ENCODE results near the gene PRDX3.

Gene PRDX3

DNA sequence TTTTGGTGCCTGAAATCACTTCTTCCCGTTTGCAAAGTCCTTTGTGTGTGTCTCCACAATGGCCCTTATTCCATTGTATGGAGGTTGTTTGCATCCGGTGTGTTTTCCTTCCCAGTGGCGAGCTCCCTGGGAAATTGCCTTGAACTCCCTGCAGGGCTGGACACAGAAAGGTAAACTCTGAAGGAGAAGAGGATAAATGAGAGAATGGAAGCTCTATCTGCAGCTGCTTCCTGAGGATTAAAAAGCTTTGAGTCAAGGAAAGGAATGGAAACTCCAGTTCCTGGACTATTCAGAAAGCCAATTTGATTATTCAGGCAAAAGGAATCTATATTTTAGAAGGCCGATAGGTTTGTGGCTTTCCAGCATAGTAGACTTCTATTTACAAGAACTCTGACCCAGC, 24.4 kb upstream of the PRDX3 start:
- no peak for DNase-seq
- H3K36me3 ChIP-seq, result no peaks in the 10 kb centered on the region
- H3K27me3 ChIP-seq, result peaks cover 6% of the 10 kb centered on the region
- peaks cover 2% of the 10 kb centered on the region; the same call in 1 of the 2 replicates for H3K4me1 ChIP-seq
- TF ChIP-seq, protein P1, sequence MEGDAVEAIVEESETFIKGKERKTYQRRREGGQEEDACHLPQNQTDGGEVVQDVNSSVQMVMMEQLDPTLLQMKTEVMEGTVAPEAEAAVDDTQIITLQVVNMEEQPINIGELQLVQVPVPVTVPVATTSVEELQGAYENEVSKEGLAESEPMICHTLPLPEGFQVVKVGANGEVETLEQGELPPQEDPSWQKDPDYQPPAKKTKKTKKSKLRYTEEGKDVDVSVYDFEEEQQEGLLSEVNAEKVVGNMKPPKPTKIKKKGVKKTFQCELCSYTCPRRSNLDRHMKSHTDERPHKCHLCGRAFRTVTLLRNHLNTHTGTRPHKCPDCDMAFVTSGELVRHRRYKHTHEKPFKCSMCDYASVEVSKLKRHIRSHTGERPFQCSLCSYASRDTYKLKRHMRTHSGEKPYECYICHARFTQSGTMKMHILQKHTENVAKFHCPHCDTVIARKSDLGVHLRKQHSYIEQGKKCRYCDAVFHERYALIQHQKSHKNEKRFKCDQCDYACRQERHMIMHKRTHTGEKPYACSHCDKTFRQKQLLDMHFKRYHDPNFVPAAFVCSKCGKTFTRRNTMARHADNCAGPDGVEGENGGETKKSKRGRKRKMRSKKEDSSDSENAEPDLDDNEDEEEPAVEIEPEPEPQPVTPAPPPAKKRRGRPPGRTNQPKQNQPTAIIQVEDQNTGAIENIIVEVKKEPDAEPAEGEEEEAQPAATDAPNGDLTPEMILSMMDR (IDR thresholded peaks at IDR 0.05; ENCODE audit: low read depth, low read length), result no peak
- no peaks in the 10 kb centered on the region for H3K9me3 ChIP-seq
- H3K4me3 ChIP-seq (ENCODE audit: low read depth, low read length), result no peak overlapping the region

DNA sequence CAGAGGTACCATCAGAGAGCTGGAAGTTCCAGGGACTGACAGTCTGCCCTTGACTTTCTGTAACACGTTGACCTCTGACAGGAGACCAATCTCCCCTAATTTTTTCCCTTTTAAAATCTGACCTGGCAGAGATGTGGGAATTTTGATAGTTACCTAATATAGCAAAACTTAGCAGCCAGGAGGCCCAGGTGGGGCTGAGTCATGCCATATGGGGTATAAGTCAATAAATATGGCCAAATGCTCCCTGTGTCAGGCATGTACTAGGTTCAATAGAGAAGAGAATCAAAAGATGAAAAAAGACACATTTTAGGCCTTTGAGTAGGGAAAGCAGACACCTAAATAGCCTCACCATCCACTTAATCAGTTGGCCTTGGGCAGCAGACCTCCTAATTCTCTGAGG, 22.6 kb upstream of the PRDX3 start:
- H3K36me3 ChIP-seq, result no peaks in the 10 kb centered on the region
- peaks cover 6% of the 10 kb centered on the region for H3K27me3 ChIP-seq
- H3K9me3 ChIP-seq, result no peaks in the 10 kb centered on the region
- DNase-seq, result no peak
- TF ChIP-seq, protein P1 (IDR thresholded peaks at IDR 0.05; ENCODE audit: low read depth, low read length), result no peak
- H3K4me3 ChIP-seq (ENCODE audit: low read depth, low read length), result no peak overlapping the region
- H3K4me1 ChIP-seq, result peaks cover under 1% of the 10 kb centered on the region; the same call in 1 of the 2 replicates

DNA sequence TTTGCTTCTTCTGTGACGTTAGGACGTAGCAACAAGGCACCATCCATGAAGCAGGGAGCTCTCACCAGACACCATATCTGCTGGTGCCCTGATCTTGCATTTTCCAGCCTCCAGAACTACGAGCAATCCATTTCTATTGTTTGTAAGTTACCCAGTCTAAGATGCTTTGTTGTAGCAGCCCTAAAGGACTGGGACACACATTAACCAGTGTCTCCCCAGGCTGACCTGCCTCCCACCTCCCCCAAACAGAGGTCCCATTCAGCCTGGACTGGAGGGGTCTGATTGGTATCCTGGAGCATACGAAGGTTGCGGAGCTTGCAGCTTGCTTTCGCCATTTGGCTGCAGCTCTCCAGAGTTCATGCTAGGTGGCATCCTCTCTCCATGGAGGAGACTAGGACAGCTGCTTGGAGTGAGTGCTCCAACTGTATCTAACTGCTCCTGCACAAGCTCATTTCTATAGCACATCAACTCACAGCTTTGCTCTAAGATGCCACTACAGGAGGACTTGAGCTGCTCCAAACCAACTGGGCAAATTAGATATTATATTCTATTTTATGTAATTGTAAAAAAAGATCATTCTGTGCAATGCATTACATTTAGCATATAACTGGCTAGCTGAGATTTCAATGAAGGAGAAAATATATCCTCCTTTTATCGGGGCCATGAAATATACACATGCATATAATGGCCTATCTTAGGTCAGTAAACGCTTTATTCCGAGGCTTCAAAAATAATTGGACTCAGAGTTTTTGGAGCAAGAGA, 20.8 kb upstream of the PRDX3 start:
- H3K4me3 ChIP-seq (ENCODE audit: low read depth, low read length), result no peak overlapping the region
- H3K27me3 ChIP-seq, result peaks cover 6% of the 10 kb centered on the region
- no peaks in the 10 kb centered on the region for H3K4me1 ChIP-seq
- no peaks in the 10 kb centered on the region for H3K36me3 ChIP-seq
- peak; percentile 69 for DNase-seq
- TF ChIP-seq, protein P1 (IDR thresholded peaks at IDR 0.05; ENCODE audit: low read depth, low read length), result peak; percentile 89
- H3K9me3 ChIP-seq, result no peaks in the 10 kb centered on the region

DNA sequence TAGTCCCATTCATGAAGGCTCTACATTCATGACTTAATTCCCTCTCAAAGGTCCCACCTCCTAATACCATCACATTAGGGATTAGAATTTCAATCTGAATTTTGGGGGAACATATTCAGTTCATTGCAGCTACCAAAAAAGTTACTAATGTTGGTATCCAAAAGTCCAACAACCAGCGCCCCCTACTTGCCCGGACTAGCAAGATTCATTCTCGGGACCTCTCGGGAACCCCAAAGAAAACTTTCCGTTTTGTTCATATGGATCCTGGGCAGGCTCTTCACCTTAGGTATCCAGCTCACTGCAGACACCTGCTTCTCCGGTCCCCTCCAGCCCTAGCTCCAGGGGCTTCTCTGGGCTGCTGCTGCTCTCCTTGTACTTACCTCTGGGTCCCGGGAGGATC, 19.8 kb upstream of the PRDX3 start:
- Histone ChIP-seq H3K27me3 (peaks cover 6% of the 10 kb centered on the region), H3K4me1 (no peaks in the 10 kb centered on the region), H3K4me3 (ENCODE audit: low read depth, low read length) (no peak overlapping the region), H3K36me3 (no peaks in the 10 kb centered on the region), H3K9me3 (no peaks in the 10 kb centered on the region)
- TF ChIP-seq, protein P1 (IDR thresholded peaks at IDR 0.05; ENCODE audit: low read depth, low read length), result peak; percentile 53
- no peak for DNase-seq

DNA sequence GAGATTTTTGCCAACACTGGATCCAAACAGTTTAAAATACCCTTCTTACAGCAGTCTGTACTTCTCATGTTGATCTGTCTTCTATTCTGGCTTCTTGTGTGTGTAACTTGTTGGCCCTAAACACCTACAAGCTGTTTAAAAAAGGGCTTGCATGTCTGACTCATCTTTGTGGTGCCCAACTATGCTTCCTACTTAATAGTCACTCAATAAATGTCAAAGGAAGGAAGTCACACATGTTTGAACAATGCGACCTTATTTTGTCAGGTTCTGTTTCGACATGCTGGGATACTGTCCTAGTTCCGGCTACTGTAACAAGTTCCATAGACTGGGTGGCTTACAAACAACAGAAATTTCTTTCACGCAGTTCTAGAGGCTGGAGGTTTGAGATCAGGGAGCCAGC, 19.3 kb upstream of the PRDX3 start:
- no peak for DNase-seq
- TF ChIP-seq, protein P1 (IDR thresholded peaks at IDR 0.05; ENCODE audit: low read depth, low read length), result no peak
- no peak overlapping the region for H3K4me3 ChIP-seq (ENCODE audit: low read depth, low read length)
- no peaks in the 10 kb centered on the region for H3K9me3 ChIP-seq
- no peaks in the 10 kb centered on the region for H3K36me3 ChIP-seq
- H3K4me1 ChIP-seq, result no peaks in the 10 kb centered on the region
- peaks cover 6% of the 10 kb centered on the region for H3K27me3 ChIP-seq

DNA sequence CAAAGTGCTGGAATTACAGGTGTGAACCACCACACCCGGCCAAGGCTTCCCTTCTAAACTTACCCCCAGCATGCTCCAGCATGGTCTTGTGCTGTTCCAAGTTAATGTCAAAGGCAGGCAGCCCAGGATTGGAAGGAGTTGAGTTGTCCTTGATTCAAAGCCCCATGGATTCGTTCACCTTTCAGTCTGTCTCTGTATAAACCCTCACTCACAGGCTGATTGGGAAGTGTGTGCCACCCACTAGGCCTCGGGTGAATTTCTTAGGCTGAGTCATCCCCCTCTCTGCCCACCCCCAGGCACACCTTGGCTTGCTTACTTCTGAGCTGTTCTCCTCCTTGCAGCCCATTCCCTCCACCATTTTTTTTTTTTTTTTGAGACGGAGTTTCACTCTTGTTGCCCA, 13.3 kb upstream of the PRDX3 start:
- TF ChIP-seq, protein P1 (IDR thresholded peaks at IDR 0.05; ENCODE audit: low read depth, low read length), result no peak
- H3K4me3 ChIP-seq (ENCODE audit: low read depth, low read length), result no peak overlapping the region
- H3K9me3 ChIP-seq, result no peaks in the 10 kb centered on the region
- H3K27me3 ChIP-seq, result no peaks in the 10 kb centered on the region
- no peaks in the 10 kb centered on the region for H3K4me1 ChIP-seq
- DNase-seq, result no peak
- no peaks in the 10 kb centered on the region for H3K36me3 ChIP-seq
